PC-9 (cell line): Measurements from ENCODE around the gene CD81. TPM values are rescaled to one million over a fixed set of nuclear protein-coding genes. Genes with fewer than 3 reads are reported as not detected.

Experiments used
- BruUV-seq: library from RNA; stranded (reverse); fragments of 400-500 nt; replicated peaks from 2 replicates; lab custom pipeline; 2021; lab: Mats Ljungman, UMichigan
- CTCF ChIA-PET: fragments of 300-600 bp; sonication (Branson Sonifier 250); formaldehyde crosslinking; loops from one replicate; lab custom pipeline; 2022; ENCODE audit warnings: antibody characterized with exemption; lab: Charles Lee
- POLR2A ChIA-PET: fragments of 300-600 bp; sonication (Branson Sonifier 250); formaldehyde crosslinking; loops from one replicate; lab custom pipeline; 2022; ENCODE audit warnings: antibody characterized with exemption; ENCODE audit not compliant: unreplicated experiment; lab: Charles Lee
- DNase-seq, 2 experiments: peaks; one replicate each; pipeline versions ENCODE4 v3.0.0 to v3.0.0-alpha.2; 2015 to 2022; ENCODE audit warnings: mixed read lengths in 1 of 2
- H2AFZ ChIP-seq: fragments of 200-600 bp; sonication (generic); 2 replicates; pipeline ENCODE4 v1.8.1; 2017; ENCODE audit warnings: antibody characterized with exemption
- H3F3A ChIP-seq: fragments of 200-600 bp; sonication (generic); 2 replicates; pipeline ENCODE4 v1.8.1; 2017; ENCODE audit warnings: antibody characterized with exemption, mild to moderate bottlenecking, low read depth; ENCODE audit not compliant: insufficient read depth
- H3K27ac ChIP-seq: fragments of 200-600 bp; sonication (generic); 2 replicates; pipeline ENCODE4 v1.6.1; 2016; ENCODE audit warnings: mixed run types
- H3K27me3 ChIP-seq: fragments of 200-600 bp; sonication (generic); 2 replicates; pipeline ENCODE4 v1.6.1; 2016; ENCODE audit warnings: low read depth, mixed run types; ENCODE audit not compliant: insufficient read depth
- H3K36me3 ChIP-seq: fragments of 200-600 bp; sonication (generic); 2 replicates; pipeline ENCODE4 v1.6.1; 2016; ENCODE audit warnings: low read depth, mixed run types
- H3K4me1 ChIP-seq: fragments of 200-600 bp; sonication (generic); replicated peaks from 2 replicates; pipeline ENCODE4 v1.6.1; 2016; ENCODE audit warnings: mixed run types; ENCODE audit not compliant: insufficient read depth
- H3K4me2 ChIP-seq: fragments of 200-600 bp; sonication (generic); 2 replicates; pipeline ENCODE4 v1.6.1; 2017; ENCODE audit warnings: mixed run types
- H3K4me3 ChIP-seq: fragments of 200-600 bp; sonication (generic); 2 replicates; pipeline ENCODE4 v1.6.1; 2016; ENCODE audit warnings: mixed run types
- H3K79me2 ChIP-seq: fragments of 200-600 bp; sonication (generic); 2 replicates; pipeline ENCODE4 v1.6.1; 2017; ENCODE audit warnings: low read depth, mixed run types
- H3K9me2 ChIP-seq: fragments of 200-600 bp; sonication (generic); 2 replicates; pipeline ENCODE4 v1.8.1; 2017; ENCODE audit warnings: mild to moderate bottlenecking; ENCODE audit not compliant: insufficient read depth
- H3K9me3 ChIP-seq: fragments of 200-600 bp; sonication (generic); 2 replicates; pipeline ENCODE4 v1.8.1; 2016; ENCODE audit warnings: low read depth; ENCODE audit not compliant: insufficient read depth
- H4K20me1 ChIP-seq: fragments of 200-600 bp; sonication (generic); 2 replicates; pipeline ENCODE4 v1.8.1; 2017; ENCODE audit not compliant: insufficient read depth
- EZH2 ChIP-seq: fragments of 200-600 bp; sonication (generic); IDR thresholded peaks from 2 replicates; pipeline ENCODE4 v1.8.0; 2017; ENCODE audit warnings: antibody characterized with exemption, low read depth
- intact Hi-C: fragments of 100-400 bp; cut with micrococcal nuclease; formaldehyde crosslinking; loops from one replicate; pipeline ENCODE4 v1.10.0; 2022; ENCODE audit not compliant: unreplicated experiment
- total RNA-seq: library from RNA; stranded (reverse); gene quantifications from 2 replicates; pipeline ENCODE4 v1.2.3, GENCODE V29; 2021
- TF ChIP-seq, protein P1 (sequence below): fragments of 200-600 bp; sonication (generic); conservative IDR thresholded peaks from 2 replicates; pipeline ENCODE4 v1.6.1; 2017; ENCODE audit warnings: mixed run types, antibody characterized with exemption, mild to moderate bottlenecking, moderate library complexity

The CD81 gene
- total RNA-seq, 1 experiment from 2014 or later = 180 TPM

- CTCF ChIA-PET = no interaction called here
- H2AFZ ChIP-seq = no peak overlapping the region
- H3K27me3 ChIP-seq = no peaks in the 10 kb centered on the region
- H3K4me3 ChIP-seq = no peak overlapping the region
- H3K27ac ChIP-seq = no peak overlapping the region
- peaks cover 29% of the 10 kb centered on the region for H4K20me1 ChIP-seq
- TF ChIP-seq, protein P1, sequence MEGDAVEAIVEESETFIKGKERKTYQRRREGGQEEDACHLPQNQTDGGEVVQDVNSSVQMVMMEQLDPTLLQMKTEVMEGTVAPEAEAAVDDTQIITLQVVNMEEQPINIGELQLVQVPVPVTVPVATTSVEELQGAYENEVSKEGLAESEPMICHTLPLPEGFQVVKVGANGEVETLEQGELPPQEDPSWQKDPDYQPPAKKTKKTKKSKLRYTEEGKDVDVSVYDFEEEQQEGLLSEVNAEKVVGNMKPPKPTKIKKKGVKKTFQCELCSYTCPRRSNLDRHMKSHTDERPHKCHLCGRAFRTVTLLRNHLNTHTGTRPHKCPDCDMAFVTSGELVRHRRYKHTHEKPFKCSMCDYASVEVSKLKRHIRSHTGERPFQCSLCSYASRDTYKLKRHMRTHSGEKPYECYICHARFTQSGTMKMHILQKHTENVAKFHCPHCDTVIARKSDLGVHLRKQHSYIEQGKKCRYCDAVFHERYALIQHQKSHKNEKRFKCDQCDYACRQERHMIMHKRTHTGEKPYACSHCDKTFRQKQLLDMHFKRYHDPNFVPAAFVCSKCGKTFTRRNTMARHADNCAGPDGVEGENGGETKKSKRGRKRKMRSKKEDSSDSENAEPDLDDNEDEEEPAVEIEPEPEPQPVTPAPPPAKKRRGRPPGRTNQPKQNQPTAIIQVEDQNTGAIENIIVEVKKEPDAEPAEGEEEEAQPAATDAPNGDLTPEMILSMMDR = no peak
- no peak for TF ChIP-seq EZH2
- no peaks in the 10 kb centered on the region for H3K9me2 ChIP-seq
- no peak for DNase-seq
- H3K4me1 ChIP-seq = 0 out of 2 replicates have a peak, but pooled peaks cover 5% of the 10 kb centered on the region
- no peaks in the 10 kb centered on the region for H3K36me3 ChIP-seq
- POLR2A ChIA-PET = no interaction called here
- no peaks in the 10 kb centered on the region for H3F3A ChIP-seq
- H3K79me2 ChIP-seq = peaks cover 45% of the 10 kb centered on the region
- no peaks in the 10 kb centered on the region for H3K9me3 ChIP-seq
- no peak overlapping the region for H3K4me2 ChIP-seq
- no TSS peak for BruUV-seq
- intact Hi-C loops = no loop called here
Measured at GRCh38 chr11:2385156-2386151, 8.3 kb downstream of the CD81 start.

GRCh38 chr11:2386591-2386990 lies 9.5 kb downstream of the CD81 start:
- Histone ChIP-seq H4K20me1 (peaks cover 28% of the 10 kb centered on the region), H3K79me2 (peaks cover 36% of the 10 kb centered on the region), H2AFZ (no peak overlapping the region), H3K9me2 (no peaks in the 10 kb centered on the region), H3K36me3 (no peaks in the 10 kb centered on the region), H3F3A (no peaks in the 10 kb centered on the region), H3K9me3 (no peaks in the 10 kb centered on the region), H3K27ac (no peak overlapping the region), H3K4me2 (no peak overlapping the region), H3K27me3 (no peaks in the 10 kb centered on the region), H3K4me1 (0 out of 2 replicates have a peak, but pooled peaks cover 7% of the 10 kb centered on the region), H3K4me3 (no peak overlapping the region)
- DNase-seq = no peak
- intact Hi-C loops = no loop called here
- no TSS peak for BruUV-seq
- POLR2A ChIA-PET = no interaction called here
- CTCF ChIA-PET = no interaction called here
- no peak for TF ChIP-seq EZH2
- TF ChIP-seq, protein P1 = no peak

DNA sequence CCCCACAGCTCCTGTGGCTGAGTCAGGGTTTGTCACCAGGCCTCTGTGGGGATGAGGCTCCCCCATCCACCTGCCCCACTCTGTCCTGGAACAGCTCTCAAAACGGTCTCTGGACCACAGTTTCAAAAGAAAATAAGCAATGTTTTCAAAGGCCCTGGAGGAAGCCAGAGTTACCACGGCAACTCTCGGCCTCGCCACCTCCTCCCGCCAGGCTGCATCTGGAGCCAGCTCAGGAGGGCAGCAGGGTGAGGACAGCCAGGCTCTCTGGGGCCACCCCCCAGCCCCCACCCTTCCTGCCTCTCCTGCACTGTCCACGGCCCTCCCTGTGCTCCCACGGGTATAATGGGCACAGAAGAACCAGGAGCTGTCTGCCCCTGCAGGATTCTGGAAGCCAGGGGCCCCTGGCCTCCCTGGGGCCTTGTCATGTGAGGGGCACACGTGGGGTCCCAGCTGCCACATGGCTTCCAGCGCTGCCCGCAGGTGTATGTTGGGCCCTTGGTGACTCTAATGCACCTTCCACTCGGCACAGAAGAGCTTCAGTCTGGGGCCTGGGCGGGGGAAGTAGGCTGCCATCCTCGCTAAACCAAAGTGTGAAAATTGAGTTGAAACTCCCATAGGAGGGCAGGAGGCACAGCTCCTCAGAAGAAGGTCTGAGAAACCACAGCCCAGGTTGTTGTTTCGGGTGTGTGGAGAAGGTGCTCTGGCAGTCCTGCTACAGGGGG lies 10.3 kb downstream of the CD81 start:
- ChIA-PET POLR2A (no interaction called here), CTCF (no interaction called here)
- no peaks in the 10 kb centered on the region for H3K36me3 ChIP-seq
- H3K4me1 ChIP-seq = 0 out of 2 replicates have a peak, but pooled peaks cover 7% of the 10 kb centered on the region
- no peaks in the 10 kb centered on the region for H3K27me3 ChIP-seq
- no peak overlapping the region for H3K4me2 ChIP-seq
- no peak overlapping the region for H3K27ac ChIP-seq
- no peak for TF ChIP-seq EZH2
- TF ChIP-seq, protein P1 = no peak
- BruUV-seq = no TSS peak
- no peak for DNase-seq
- H3K4me3 ChIP-seq = no peak overlapping the region
- H4K20me1 ChIP-seq = peaks cover 27% of the 10 kb centered on the region
- peaks cover 36% of the 10 kb centered on the region for H3K79me2 ChIP-seq
- H3K9me2 ChIP-seq = no peaks in the 10 kb centered on the region
- no peak overlapping the region for H2AFZ ChIP-seq
- H3K9me3 ChIP-seq = no peaks in the 10 kb centered on the region
- intact Hi-C loops = no loop called here
- no peaks in the 10 kb centered on the region for H3F3A ChIP-seq
